T follicular helper cell (primary cell): Measurements from ENCODE around the gene FOCAD.
"Not testable (repeated sequence)": the region's sequence is repeated elsewhere in the genome, so short reads cannot be mapped to it uniquely, and the experiment has no call there.

ENCODE experiments used
- DNase-seq: peaks from one replicate; pipeline ENCODE4 v3.0.0-alpha.2; 2020; ENCODE audit warnings: low read depth

Gene FOCAD

GRCh38 chr9:20673537-20673936 lies 10.5 kb upstream of the FOCAD start:
- DNase-seq = not testable (repeated sequence)

GRCh38 chr9:20681467-20681866 lies 2.6 kb upstream of the FOCAD start:
- DNase-seq = no peak

GRCh38 chr9:20683351-20684034 lies 566 bp upstream of the FOCAD start:
- DNase-seq = peak; percentile 41

- DNase-seq = no peak
Measured at GRCh38 chr9:20684875-20685696, 1.0 kb downstream of the FOCAD start.

GRCh38 chr9:20685769-20686168 lies 1.7 kb downstream of the FOCAD start:
- no peak for DNase-seq

GRCh38 chr9:20689833-20690232 lies 5.8 kb downstream of the FOCAD start:
- no peak for DNase-seq

GRCh38 chr9:20692554-20692953 lies 8.5 kb downstream of the FOCAD start:
- DNase-seq = no peak

- DNase-seq = no peak
Measured at GRCh38 chr9:20693068-20693467, 9.0 kb downstream of the FOCAD start.

GRCh38 chr9:20694248-20694647 lies 10.2 kb downstream of the FOCAD start:
- no peak for DNase-seq

- DNase-seq = no peak
Measured at GRCh38 chr9:20697021-20697719, 13.1 kb downstream of the FOCAD start.

- no peak for DNase-seq
Measured at GRCh38 chr9:20698782-20699181, 14.7 kb downstream of the FOCAD start.

- no peak for DNase-seq
Measured at GRCh38 chr9:20701060-20701459, 17.0 kb downstream of the FOCAD start.

GRCh38 chr9:20702570-20702969 lies 18.5 kb downstream of the FOCAD start:
- no peak for DNase-seq

- no peak for DNase-seq
Measured at GRCh38 chr9:20703146-20703545, 19.1 kb downstream of the FOCAD start.

- DNase-seq = no peak
Measured at GRCh38 chr9:20707708-20708107, 23.6 kb downstream of the FOCAD start.

GRCh38 chr9:20713172-20713571 lies 29.1 kb downstream of the FOCAD start:
- no peak for DNase-seq

GRCh38 chr9:20714442-20715415 lies 30.7 kb downstream of the FOCAD start:
- no peak for DNase-seq

GRCh38 chr9:20722221-20722620 lies 38.2 kb downstream of the FOCAD start:
- DNase-seq = no peak

GRCh38 chr9:20725675-20726074 lies 41.6 kb downstream of the FOCAD start:
- no peak for DNase-seq

GRCh38 chr9:20726144-20726543 lies 42.1 kb downstream of the FOCAD start:
- no peak for DNase-seq

- no peak for DNase-seq
Measured at GRCh38 chr9:20728493-20729220, 44.6 kb downstream of the FOCAD start.
